ENCODE data around the gene YAP1. TPM values are rescaled to one million over a fixed set of nuclear protein-coding genes. Genes with fewer than 3 reads are reported as not detected.

The YAP1 gene
- total and polyA plus RNA-seq, 4 donors, result 49.4 to 110 (median 64.1) TPM

- peak in 1 of 6 donors; percentile 49 for DNase-seq (ENCODE audit: low read depth in 4 of 6, low spot score in 6 of 6)
- 75% methylated on average over 1 of the region's 4 CpGs for WGBS (ENCODE audit: insufficient coverage)
- H3K36me3 ChIP-seq (ENCODE audit: control insufficient read depth, insufficient read depth, low read length), result peaks cover 5% of the 10 kb centered on the region
- no peaks in the 10 kb centered on the region for H3K9me3 ChIP-seq (ENCODE audit: control insufficient read depth, insufficient read depth, low read length)
- no peaks in the 10 kb centered on the region for H3K4me1 ChIP-seq (ENCODE audit: control insufficient read depth, insufficient read depth, low read length)
- H3K27me3 ChIP-seq (ENCODE audit: control insufficient read depth, insufficient read depth, low read length), result no peaks in the 10 kb centered on the region
- no peak overlapping the region for H3K4me3 ChIP-seq (ENCODE audit: low read depth, low read length)
- no peak overlapping the region for H3K27ac ChIP-seq (ENCODE audit: low read depth, low read length)
Observed at GRCh38 chr11:102229510-102230123, 119.4 kb downstream of the YAP1 start.

DNA sequence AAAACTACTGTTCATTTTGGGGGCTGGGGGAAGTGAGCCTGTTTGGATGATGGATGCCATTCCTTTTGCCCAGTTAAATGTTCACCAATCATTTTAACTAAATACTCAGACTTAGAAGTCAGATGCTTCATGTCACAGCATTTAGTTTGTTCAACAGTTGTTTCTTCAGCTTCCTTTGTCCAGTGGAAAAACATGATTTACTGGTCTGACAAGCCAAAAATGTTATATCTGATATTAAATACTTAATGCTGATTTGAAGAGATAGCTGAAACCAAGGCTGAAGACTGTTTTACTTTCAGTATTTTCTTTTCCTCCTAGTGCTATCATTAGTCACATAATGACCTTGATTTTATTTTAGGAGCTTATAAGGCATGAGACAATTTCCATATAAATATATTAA lies 119.9 kb downstream of the YAP1 start:
- no peaks in the 10 kb centered on the region for H3K27me3 ChIP-seq (ENCODE audit: control insufficient read depth, insufficient read depth, low read length)
- no peak overlapping the region for H3K4me3 ChIP-seq (ENCODE audit: low read depth, low read length)
- no peaks in the 10 kb centered on the region for H3K9me3 ChIP-seq (ENCODE audit: control insufficient read depth, insufficient read depth, low read length)
- peaks cover 4% of the 10 kb centered on the region for H3K36me3 ChIP-seq (ENCODE audit: control insufficient read depth, insufficient read depth, low read length)
- DNase-seq (ENCODE audit: low read depth in 4 of 6, low spot score in 6 of 6), result no peak
- H3K27ac ChIP-seq (ENCODE audit: low read depth, low read length), result no peak overlapping the region
- no peaks in the 10 kb centered on the region for H3K4me1 ChIP-seq (ENCODE audit: control insufficient read depth, insufficient read depth, low read length)

- WGBS (ENCODE audit: insufficient coverage), result 85% methylated on average over 2 of the region's 4 CpGs
- Histone ChIP-seq H3K36me3 (ENCODE audit: control insufficient read depth, insufficient read depth, low read length) (peaks cover 3% of the 10 kb centered on the region), H3K27me3 (ENCODE audit: control insufficient read depth, insufficient read depth, low read length) (no peaks in the 10 kb centered on the region), H3K4me1 (ENCODE audit: control insufficient read depth, insufficient read depth, low read length) (no peaks in the 10 kb centered on the region), H3K9me3 (ENCODE audit: control insufficient read depth, insufficient read depth, low read length) (no peaks in the 10 kb centered on the region), H3K4me3 (ENCODE audit: low read depth, low read length) (no peak overlapping the region), H3K27ac (ENCODE audit: low read depth, low read length) (no peak overlapping the region)
- no peak for DNase-seq (ENCODE audit: low read depth in 4 of 6, low spot score in 6 of 6)
Observed at GRCh38 chr11:102230911-102231310, 120.7 kb downstream of the YAP1 start.

DNA sequence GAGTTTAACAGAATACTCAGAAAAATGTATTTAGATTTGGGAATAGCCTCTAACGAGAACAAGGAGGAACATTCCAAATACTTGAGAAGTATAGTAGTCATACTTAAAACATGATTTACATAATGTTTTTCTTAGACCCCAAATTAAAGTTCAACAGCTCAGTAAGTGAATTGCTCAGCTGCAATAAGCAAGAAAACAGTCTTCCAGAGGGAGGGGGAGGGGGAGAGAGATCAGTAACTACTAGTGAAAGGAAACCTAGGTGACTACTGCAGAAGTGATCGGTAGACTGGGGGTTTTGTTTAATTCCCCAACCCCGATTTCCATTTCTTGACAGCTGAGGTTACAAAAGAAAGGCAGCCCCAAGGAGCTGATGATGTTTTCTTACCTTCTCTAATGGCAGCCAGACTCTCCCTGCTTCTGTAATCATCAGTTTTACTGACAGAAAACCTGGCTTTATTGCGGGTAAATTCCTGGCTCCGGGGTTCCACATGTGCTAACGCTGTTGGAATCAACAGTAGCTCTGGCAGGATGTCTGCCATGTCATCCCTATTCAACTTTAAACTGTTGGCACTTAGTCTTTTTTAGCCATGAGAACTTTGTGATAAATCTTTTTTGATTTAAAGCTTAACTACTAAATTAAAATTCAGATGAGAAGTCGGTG lies 124.7 kb downstream of the YAP1 start:
- no peaks in the 10 kb centered on the region for H3K9me3 ChIP-seq (ENCODE audit: control insufficient read depth, insufficient read depth, low read length)
- no peaks in the 10 kb centered on the region for H3K4me1 ChIP-seq (ENCODE audit: control insufficient read depth, insufficient read depth, low read length)
- no peak overlapping the region for H3K4me3 ChIP-seq (ENCODE audit: low read depth, low read length)
- peaks cover 3% of the 10 kb centered on the region for H3K36me3 ChIP-seq (ENCODE audit: control insufficient read depth, insufficient read depth, low read length)
- no peaks in the 10 kb centered on the region for H3K27me3 ChIP-seq (ENCODE audit: control insufficient read depth, insufficient read depth, low read length)
- peak in 2 of 6 donors; percentile 11 to 25 for DNase-seq (ENCODE audit: low read depth in 4 of 6, low spot score in 6 of 6)
- H3K27ac ChIP-seq (ENCODE audit: low read depth, low read length), result peak overlapping the region; percentile 29
- 27% methylated on average over 5 of the region's 7 CpGs for WGBS (ENCODE audit: insufficient coverage)

DNA sequence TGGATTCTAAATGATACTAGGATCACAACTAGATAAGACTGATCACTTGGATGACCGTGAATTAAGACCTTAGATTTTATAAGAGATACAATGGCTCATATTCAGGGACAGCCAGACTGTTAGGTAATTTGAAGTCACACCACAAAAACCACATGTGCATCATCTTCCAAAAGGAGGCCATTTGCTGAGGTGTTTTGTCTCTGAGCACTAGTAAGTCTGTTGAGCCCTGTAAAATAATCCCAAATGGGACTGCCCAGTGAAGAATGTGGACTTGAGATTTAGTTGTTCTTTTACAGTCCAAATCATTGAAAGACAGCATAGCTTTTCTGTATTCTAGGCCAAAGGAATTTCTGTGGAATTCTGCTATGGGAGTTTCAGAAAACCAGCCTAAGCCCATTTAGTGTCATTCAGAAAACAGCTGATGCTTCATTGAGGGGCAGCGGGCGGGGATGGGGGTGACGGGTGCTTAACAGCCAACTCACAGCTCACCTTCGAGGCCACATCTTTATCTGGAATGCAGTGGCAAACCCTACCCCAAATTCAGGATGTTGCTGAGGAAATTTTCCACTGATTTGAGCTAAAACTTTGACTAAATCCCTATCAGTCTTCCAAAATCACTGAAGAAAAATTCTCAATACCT lies 127.0 kb downstream of the YAP1 start:
- Histone ChIP-seq H3K27me3 (ENCODE audit: control insufficient read depth, insufficient read depth, low read length) (no peaks in the 10 kb centered on the region), H3K27ac (ENCODE audit: low read depth, low read length) (no peak overlapping the region), H3K4me1 (ENCODE audit: control insufficient read depth, insufficient read depth, low read length) (no peaks in the 10 kb centered on the region), H3K36me3 (ENCODE audit: control insufficient read depth, insufficient read depth, low read length) (peaks cover 3% of the 10 kb centered on the region), H3K9me3 (ENCODE audit: control insufficient read depth, insufficient read depth, low read length) (no peaks in the 10 kb centered on the region), H3K4me3 (ENCODE audit: low read depth, low read length) (no peak overlapping the region)
- 83% methylated on average over 1 of the region's 5 CpGs for WGBS (ENCODE audit: insufficient coverage)
- no peak for DNase-seq (ENCODE audit: low read depth in 4 of 6, low spot score in 6 of 6)

- Histone ChIP-seq H3K27me3 (ENCODE audit: control insufficient read depth, insufficient read depth, low read length) (no peaks in the 10 kb centered on the region), H3K9me3 (ENCODE audit: control insufficient read depth, insufficient read depth, low read length) (no peaks in the 10 kb centered on the region), H3K4me1 (ENCODE audit: control insufficient read depth, insufficient read depth, low read length) (no peaks in the 10 kb centered on the region), H3K36me3 (ENCODE audit: control insufficient read depth, insufficient read depth, low read length) (peaks cover 3% of the 10 kb centered on the region), H3K27ac (ENCODE audit: low read depth, low read length) (no peak overlapping the region), H3K4me3 (ENCODE audit: low read depth, low read length) (no peak overlapping the region)
- DNase-seq (ENCODE audit: low read depth in 4 of 6, low spot score in 6 of 6), result no peak
Observed at GRCh38 chr11:102238391-102238821, 128.2 kb downstream of the YAP1 start.

- Histone ChIP-seq H3K27ac (ENCODE audit: low read depth, low read length) (no peak overlapping the region), H3K4me3 (ENCODE audit: low read depth, low read length) (no peak overlapping the region), H3K4me1 (ENCODE audit: control insufficient read depth, insufficient read depth, low read length) (no peaks in the 10 kb centered on the region), H3K36me3 (ENCODE audit: control insufficient read depth, insufficient read depth, low read length) (no peaks in the 10 kb centered on the region), H3K9me3 (ENCODE audit: control insufficient read depth, insufficient read depth, low read length) (no peaks in the 10 kb centered on the region), H3K27me3 (ENCODE audit: control insufficient read depth, insufficient read depth, low read length) (no peaks in the 10 kb centered on the region)
- DNase-seq (ENCODE audit: low read depth in 4 of 6, low spot score in 6 of 6), result no peak
- WGBS (ENCODE audit: insufficient coverage), result no CpG with 5 or more reads among the region's 2 CpGs
Observed at GRCh38 chr11:102239448-102239847, 129.2 kb downstream of the YAP1 start.

- Histone ChIP-seq H3K36me3 (ENCODE audit: control insufficient read depth, insufficient read depth, low read length) (no peaks in the 10 kb centered on the region), H3K27ac (ENCODE audit: low read depth, low read length) (no peak overlapping the region), H3K4me1 (ENCODE audit: control insufficient read depth, insufficient read depth, low read length) (no peaks in the 10 kb centered on the region), H3K27me3 (ENCODE audit: control insufficient read depth, insufficient read depth, low read length) (no peaks in the 10 kb centered on the region), H3K4me3 (ENCODE audit: low read depth, low read length) (no peak overlapping the region), H3K9me3 (ENCODE audit: control insufficient read depth, insufficient read depth, low read length) (no peaks in the 10 kb centered on the region)
- 86% methylated on average over 3 of the region's 6 CpGs for whole genome bisulfite sequencing (ENCODE audit: insufficient coverage)
- no peak for DNase-seq (ENCODE audit: low read depth in 4 of 6, low spot score in 6 of 6)
Observed at GRCh38 chr11:102239911-102240310, 129.7 kb downstream of the YAP1 start.

- no peak for DNase-seq (ENCODE audit: low read depth in 4 of 6, low spot score in 6 of 6)
- no peak overlapping the region for H3K4me3 ChIP-seq (ENCODE audit: low read depth, low read length)
- WGBS (ENCODE audit: insufficient coverage), result 100% methylated on average over 1 of the region's 2 CpGs
- no peak overlapping the region for H3K27ac ChIP-seq (ENCODE audit: low read depth, low read length)
- no peaks in the 10 kb centered on the region for H3K36me3 ChIP-seq (ENCODE audit: control insufficient read depth, insufficient read depth, low read length)
- no peaks in the 10 kb centered on the region for H3K27me3 ChIP-seq (ENCODE audit: control insufficient read depth, insufficient read depth, low read length)
- no peaks in the 10 kb centered on the region for H3K4me1 ChIP-seq (ENCODE audit: control insufficient read depth, insufficient read depth, low read length)
- no peaks in the 10 kb centered on the region for H3K9me3 ChIP-seq (ENCODE audit: control insufficient read depth, insufficient read depth, low read length)
Observed at GRCh38 chr11:102240502-102240901, 130.3 kb downstream of the YAP1 start.

DNA sequence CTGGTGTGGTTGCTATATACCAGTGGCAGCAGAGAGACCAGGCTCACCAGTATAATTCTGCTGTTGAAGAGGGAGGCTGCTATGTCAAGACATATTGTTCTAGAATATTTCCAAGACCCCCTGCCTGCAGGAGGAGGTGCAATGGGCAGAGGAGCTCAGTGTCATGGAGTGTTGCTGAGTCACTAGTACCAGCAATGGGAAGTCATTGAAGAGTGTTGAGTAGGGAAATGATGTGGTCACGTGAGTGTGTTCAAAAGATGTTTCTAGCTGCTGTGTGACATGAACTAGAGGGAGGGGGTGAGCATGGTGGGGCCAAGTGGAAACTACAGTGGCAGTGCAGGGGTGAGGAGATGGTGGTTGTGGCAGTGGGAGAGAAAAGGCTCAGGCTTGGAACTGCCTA lies 130.8 kb downstream of the YAP1 start:
- H3K27ac ChIP-seq (ENCODE audit: low read depth, low read length), result no peak overlapping the region
- no peaks in the 10 kb centered on the region for H3K9me3 ChIP-seq (ENCODE audit: control insufficient read depth, insufficient read depth, low read length)
- H3K4me3 ChIP-seq (ENCODE audit: low read depth, low read length), result no peak overlapping the region
- 94% methylated on average over 1 of the region's 1 CpG for WGBS (ENCODE audit: insufficient coverage)
- H3K36me3 ChIP-seq (ENCODE audit: control insufficient read depth, insufficient read depth, low read length), result no peaks in the 10 kb centered on the region
- H3K4me1 ChIP-seq (ENCODE audit: control insufficient read depth, insufficient read depth, low read length), result no peaks in the 10 kb centered on the region
- no peak for DNase-seq (ENCODE audit: low read depth in 4 of 6, low spot score in 6 of 6)
- no peaks in the 10 kb centered on the region for H3K27me3 ChIP-seq (ENCODE audit: control insufficient read depth, insufficient read depth, low read length)
